A549 (cell line): ENCODE measurements around the gene LRRC71. TPM values are rescaled to one million over a fixed set of nuclear protein-coding genes. Genes with fewer than 3 reads are reported as not detected.
"Not testable (repeated sequence)": the region's sequence is repeated elsewhere in the genome, so short reads cannot be mapped to it uniquely, and the experiment has no call there.

Source experiments
- ATAC-seq, 2 experiments: fragments of 200-7000 bp in 1 of 2; fragments of >200 bp in 1 of 2; cut with Nextera tagmentation in 1 of 2; cut with Tn5 transposase in 1 of 2; 3 replicates each; pipeline versions ENCODE4 v1.8.0 to v1.9.1; 2018 to 2020; ENCODE audit warnings: mild to moderate bottlenecking in 1 of 2, moderate library complexity in 1 of 2
- CTCF ChIA-PET: fragments of 300-600 bp; sonication (Branson Sonifier 250); formaldehyde crosslinking; extraction: SDS; loops from one replicate; lab custom pipeline; 2021; ENCODE audit warnings: antibody characterized with exemption, inconsistent platforms; lab: Yijun Ruan, JAX
- POLR2A ChIA-PET: fragments of 350-600 bp; formaldehyde crosslinking; extraction: SDS; loops from one replicate; lab custom pipeline; 2021; ENCODE audit warnings: antibody characterized with exemption, inconsistent platforms; lab: Yijun Ruan, JAX
- DNase-seq, 2 experiments: peaks; one replicate each; pipeline versions ENCODE4 v3.0.0 to v3.0.0-alpha.2; 2011 to 2016; ENCODE audit warnings: low read depth in 1 of 2, low spot score in 1 of 2
- FAIRE-seq: peaks from 2 replicates; lab custom pipeline; 2011; peaks lifted over from hg19 to GRCh38; lab: Jason Lieb, UNC
- H3K27ac ChIP-seq, 2 experiments: fragments of >200 bp; sonication (Bioruptor Twin); formaldehyde crosslinking; 3 replicates each; pipeline ENCODE4 v1.5.1; 2016 to 2017
- H3K4me1 ChIP-seq: fragments of >200 bp; sonication (Bioruptor Twin); formaldehyde crosslinking; 3 replicates; pipeline ENCODE4 v1.6.1; 2016
- H3K4me2 ChIP-seq: fragments of >200 bp; sonication (Bioruptor Twin); formaldehyde crosslinking; 3 replicates; pipeline ENCODE4 v1.6.1; 2016
- H3K4me3 ChIP-seq: fragments of >200 bp; sonication (Bioruptor Twin); formaldehyde crosslinking; 3 replicates; pipeline ENCODE4 v1.5.1; 2016
- H3K9me3 ChIP-seq: fragments of >200 bp; sonication (Bioruptor Twin); formaldehyde crosslinking; 3 replicates; pipeline ENCODE4 v1.6.1; 2016
- CHD4 ChIP-seq: fragments of 200-600 bp; sonication (generic); IDR thresholded peaks from 2 replicates; pipeline ENCODE4 v1.6.1; 2016; ENCODE audit warnings: antibody characterized with exemption, mild to moderate bottlenecking, borderline replicate concordance
- EHF ChIP-seq: fragments of 250-450 bp; sonication (Bioruptor Pico); IDR thresholded peaks from 2 replicates; pipeline ENCODE4 v1.5.0; 2020; ENCODE audit warnings: mild to moderate bottlenecking
- EHMT2 ChIP-seq: fragments of 200-600 bp; sonication (generic); IDR thresholded peaks from 2 replicates; pipeline ENCODE4 v1.6.1; 2016; ENCODE audit warnings: antibody characterized with exemption, low read depth, mild to moderate bottlenecking, moderate library complexity
- ESRRA ChIP-seq: fragments of 150-350 bp; IDR thresholded peaks from 2 replicates; pipeline ENCODE4 v1.6.1; 2014; ENCODE audit warnings: mild to moderate bottlenecking, low read length, borderline replicate concordance
- FOXS1 ChIP-seq: fragments of 250-450 bp; sonication (Bioruptor Pico); IDR thresholded peaks from 2 replicates; pipeline ENCODE4 v1.5.0; 2020; ENCODE audit warnings: mild to moderate bottlenecking, moderate library complexity
- GATA3 ChIP-seq: IDR thresholded peaks from 2 replicates; pipeline ENCODE4 v1.6.1; 2012; ENCODE audit warnings: borderline replicate concordance
- KDM5A ChIP-seq: fragments of 200-600 bp; sonication (generic); IDR thresholded peaks from 2 replicates; pipeline ENCODE4 v1.6.1; 2016; ENCODE audit warnings: antibody characterized with exemption, mild to moderate bottlenecking
- MYC ChIP-seq: IDR thresholded peaks from 2 replicates; pipeline ENCODE4 v1.6.1; 2012; ENCODE audit warnings: mild to moderate bottlenecking, inconsistent platforms, low read length, improper control_type of control experiment, borderline replicate concordance
- NR3C1 ChIP-seq: fragments of >200 bp; sonication (Bioruptor Twin); formaldehyde crosslinking; IDR thresholded peaks from 3 replicates; pipeline ENCODE4 v1.6.1; 2017
- RAD21 ChIP-seq, 2 experiments: fragments of >200 bp in 1 of 2; sonication (Bioruptor Twin) in 1 of 2; formaldehyde crosslinking in 1 of 2; IDR thresholded peaks in 1 of 2; conservative IDR thresholded peaks in 1 of 2; 2 replicates in 1 of 2; 3 replicates in 1 of 2; pipeline ENCODE4 v1.6.1; 2012 to 2018; ENCODE audit warnings: inconsistent platforms in 1 of 2
- ZC3H11A ChIP-seq: fragments of 450-650 bp; IDR thresholded peaks from 2 replicates; pipeline ENCODE4 v1.6.1; 2014; ENCODE audit warnings: antibody characterized with exemption, mild to moderate bottlenecking
- ZFP36 ChIP-seq: fragments of 450-650 bp; IDR thresholded peaks from 2 replicates; pipeline ENCODE4 v1.6.1; 2014; ENCODE audit warnings: borderline replicate concordance; ENCODE audit not compliant: partially characterized antibody
- WGBS: methylation state at CpG from one replicate; pipeline ENCODE4 v1.1.6; 2017; ENCODE audit errors: missing lambda C conversion rate; 5-methylcytosine and 5-hydroxymethylcytosine counted together
- polyA plus RNA-seq, 4 experiments: library from polyadenylated mRNA; depleted of rRNA in 3 of 4; stranded (reverse); fragments of >200 nt; fragmentation: RNase III in 1 of 4; extraction: RNeasy Plus Mini Kit Qiagen cat#74134 plus additional on column Dnase treatment in 1 of 4; gene quantifications; 2 replicates in 3 of 4; 3 replicates in 1 of 4; pipeline ENCODE4 v1.2.3, GENCODE V29; 2011 to 2017
- TF ChIP-seq, protein P1 (sequence below): fragments of 250-450 bp; sonication (Bioruptor Pico); IDR thresholded peaks from 2 replicates; pipeline ENCODE4 v1.5.0; 2020; ENCODE audit warnings: low read depth, mild to moderate bottlenecking, moderate library complexity

Gene LRRC71
- polyA plus RNA-seq, 2 of the 4 experiments (the other 2 are of a cell fraction) = 0.10 TPM; not detected in 1

DNA sequence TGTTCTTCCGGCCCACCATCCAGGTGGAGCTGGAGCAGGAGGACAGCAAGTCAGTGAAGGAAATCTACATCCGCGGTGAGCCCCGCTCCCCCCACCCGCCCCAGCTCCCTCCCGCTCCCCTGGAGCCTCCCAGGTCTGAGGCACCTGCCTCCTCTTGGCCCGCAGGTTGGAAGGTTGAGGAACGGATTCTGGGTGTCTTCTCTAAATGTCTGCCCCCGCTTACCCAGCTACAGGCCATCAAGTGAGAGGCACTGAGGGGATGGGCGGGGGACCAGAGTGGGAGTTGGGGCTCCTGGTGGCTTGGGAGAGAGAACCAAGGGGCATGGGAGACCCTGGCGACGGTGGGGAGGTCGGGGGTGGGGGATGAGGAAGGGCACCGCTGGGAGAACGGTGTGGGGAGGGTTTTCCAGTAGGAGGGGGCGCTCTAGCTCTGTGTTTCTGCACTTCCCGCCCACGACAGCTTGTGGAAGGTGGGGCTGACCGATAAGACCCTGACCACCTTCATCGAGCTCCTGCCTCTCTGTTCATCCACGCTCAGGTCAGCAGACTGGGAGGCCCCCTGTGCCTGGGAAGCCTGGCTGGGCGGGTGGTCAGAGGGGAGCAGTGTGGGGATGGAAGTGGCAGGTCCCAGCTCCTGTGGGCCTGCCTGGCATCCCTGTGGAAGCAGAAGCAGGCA lies 4.2 kb downstream of the LRRC71 start:
- no peak for ATAC-seq
- Histone ChIP-seq H3K4me1 (peaks cover 17% of the 10 kb centered on the region), H3K4me3 (no peak overlapping the region), H3K27ac (no peak overlapping the region), H3K9me3 (no peaks in the 10 kb centered on the region), H3K4me2 (no peak overlapping the region)
- TF ChIP-seq ZC3H11A = no peak
- TF ChIP-seq ESRRA = no peak
- TF ChIP-seq MYC = no peak
- TF ChIP-seq EHMT2 = no peak
- TF ChIP-seq, protein P1, sequence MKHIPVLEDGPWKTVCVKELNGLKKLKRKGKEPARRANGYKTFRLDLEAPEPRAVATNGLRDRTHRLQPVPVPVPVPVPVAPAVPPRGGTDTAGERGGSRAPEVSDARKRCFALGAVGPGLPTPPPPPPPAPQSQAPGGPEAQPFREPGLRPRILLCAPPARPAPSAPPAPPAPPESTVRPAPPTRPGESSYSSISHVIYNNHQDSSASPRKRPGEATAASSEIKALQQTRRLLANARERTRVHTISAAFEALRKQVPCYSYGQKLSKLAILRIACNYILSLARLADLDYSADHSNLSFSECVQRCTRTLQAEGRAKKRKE = no peak
- FAIRE-seq = no peak
- DNase-seq = no peak
- CTCF ChIA-PET = interaction anchor here (0.6 to 11.4 kb wide), 15 partner anchors 9 to 306 kb away, joined by 3 to 341 read pairs (median 5); partner anchors contain the start of genes HAPLN2, INSRR, NTRK1 and PEAR1
- POLR2A ChIA-PET = no interaction called here
- WGBS = 87% methylated on average over 15 of the region's 22 CpGs

DNA sequence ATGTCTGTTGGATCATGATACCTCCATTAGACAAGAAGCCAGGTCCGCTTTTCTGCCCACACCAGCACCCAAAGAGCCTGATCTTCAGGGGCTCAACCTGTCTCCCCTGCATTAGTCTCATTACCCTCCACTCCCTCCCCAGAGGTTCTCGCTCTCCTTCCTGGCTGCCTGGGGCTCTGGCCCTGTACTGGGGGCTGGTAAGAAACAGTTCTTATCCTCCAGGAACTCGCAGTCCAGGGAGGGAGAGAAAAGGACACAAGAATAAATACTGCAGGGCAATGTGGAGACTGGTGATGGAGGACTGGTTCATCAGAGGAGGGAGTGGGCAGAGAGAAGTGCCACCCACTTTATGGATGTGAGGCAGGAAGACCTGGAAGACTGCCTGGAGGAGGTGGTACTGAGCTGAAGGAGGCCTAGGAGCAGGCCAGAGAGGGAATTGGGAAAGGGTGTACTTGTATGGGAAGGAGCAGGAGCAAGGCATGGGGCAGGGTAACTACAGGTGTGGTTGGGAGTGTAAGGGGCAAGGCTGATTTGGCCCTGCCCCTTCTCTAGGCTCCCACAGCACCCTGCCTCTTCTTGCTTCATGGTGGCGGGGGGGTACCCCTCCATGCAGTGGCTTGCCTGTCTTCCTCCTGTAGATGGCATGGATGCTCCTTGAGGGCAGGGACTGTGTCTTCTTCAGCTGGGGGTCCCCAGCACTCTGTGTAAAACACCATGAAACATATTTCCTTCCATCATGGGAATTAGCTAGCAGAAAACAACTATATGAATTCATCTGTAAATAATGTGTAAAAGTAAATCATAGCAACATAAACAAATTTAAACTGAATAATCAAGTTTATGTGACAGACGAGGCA lies 5.0 kb downstream of the LRRC71 start:
- H3K4me2 ChIP-seq = no peak overlapping the region
- ATAC-seq = no peak

DNA sequence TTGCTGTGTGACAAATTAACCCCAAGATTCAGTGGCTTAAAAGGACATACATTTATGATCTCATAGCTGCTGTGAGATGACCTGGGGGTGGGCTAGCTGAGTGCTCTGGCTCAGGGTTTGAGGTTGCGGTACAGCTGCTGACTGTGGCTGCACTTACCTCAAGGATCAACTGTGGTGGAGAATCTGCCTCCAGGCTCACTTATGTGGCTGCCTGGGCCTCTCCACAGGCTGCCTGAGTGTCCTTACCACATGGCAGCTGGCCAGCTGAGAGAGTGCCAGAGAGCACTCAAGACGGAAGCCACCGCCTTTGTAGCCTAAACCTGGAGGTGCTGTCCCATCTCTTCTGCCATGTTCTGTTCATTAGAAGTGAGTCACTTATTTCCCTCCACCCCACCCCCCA lies 5.7 kb downstream of the LRRC71 start:
- ChIA-PET POLR2A (no interaction called here), CTCF (interaction anchor here (0.6 to 11.4 kb wide), 14 partner anchors 10 to 441 kb away, joined by 3 to 341 read pairs (median 24); partner anchors contain the start of genes INSRR, NTRK1 and PEAR1)
- WGBS = 80% methylated on average over 3 of the region's 3 CpGs
- no peak for FAIRE-seq
- peak in 1 of 2 experiments; percentile 27 for DNase-seq
- Histone ChIP-seq H3K4me1 (peaks cover 7% of the 10 kb centered on the region; the same call in 1 of the 3 replicates), H3K27ac (no peak overlapping the region)
- TF ChIP-seq RAD21 (conservative IDR thresholded peaks at IDR 0.05 in 1 of 2, IDR thresholded peaks at IDR 0.05 in 1 of 2) (no peak), FOXS1 (CRISPR knock-in tag) (no peak), GATA3 (no peak), EHF (CRISPR knock-in tag) (no peak), ESRRA (no peak), NR3C1 (no peak), CHD4 (no peak)
- TF ChIP-seq, all 56 proteins: peak for 0
- ATAC-seq = no peak
- Histone ChIP-seq H3K4me2 (no peak overlapping the region), H3K4me3 (no peak overlapping the region), H3K9me3 (no peaks in the 10 kb centered on the region)

More for the DNA sequence above, 5.0 kb downstream of the LRRC71 start:
- ChIA-PET POLR2A (no interaction called here), CTCF (interaction anchor here (0.6 to 11.4 kb wide), 16 partner anchors 8 to 440 kb away, joined by 3 to 341 read pairs (median 20); partner anchors contain the start of genes HAPLN2, INSRR, NTRK1 and PEAR1)
- TF ChIP-seq ZFP36 (peak; percentile 93), KDM5A (no peak)
- FAIRE-seq (no peak), DNase-seq (no peak)
- H3K27ac ChIP-seq = no peak overlapping the region
- WGBS = 88% methylated on average over 5 of the region's 5 CpGs
- no peak overlapping the region for H3K4me3 ChIP-seq
- peaks cover 10% of the 10 kb centered on the region; the same call in 1 of the 3 replicates for H3K4me1 ChIP-seq
- no peaks in the 10 kb centered on the region for H3K9me3 ChIP-seq

DNA sequence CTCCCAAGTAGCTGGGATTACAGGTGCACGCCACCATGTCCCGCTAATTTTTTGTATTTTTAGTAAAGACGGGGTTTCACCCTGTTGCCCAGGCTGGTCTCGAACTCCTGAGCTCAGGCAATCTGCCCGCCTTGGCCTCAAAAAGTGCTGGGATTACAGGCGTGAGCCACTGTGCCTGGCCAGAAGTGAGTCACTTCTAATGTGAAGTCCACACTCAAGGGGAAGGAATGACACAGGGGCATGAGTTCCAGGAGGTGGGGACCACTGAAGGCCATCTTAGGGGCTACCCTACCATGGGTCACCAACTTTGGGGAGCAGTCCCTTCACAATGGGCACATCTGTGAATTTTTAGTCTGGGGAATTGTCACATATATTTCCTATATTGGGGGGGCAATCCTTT lies 6.3 kb downstream of the LRRC71 start:
- H3K4me1 ChIP-seq, H3K4me2 ChIP-seq, H3K9me3 ChIP-seq, H3K27ac ChIP-seq, H3K4me3 ChIP-seq, FAIRE-seq, ATAC-seq, POLR2A ChIA-PET, DNase-seq: not testable (repeated sequence)
- CTCF ChIA-PET = interaction anchor here (1.0 to 11.4 kb wide), 18 partner anchors 10 to 245 kb away, joined by 3 to 341 read pairs (median 20); partner anchors contain the start of genes CRABP2, INSRR, NTRK1 and PEAR1
- 86% methylated on average over 6 of the region's 6 CpGs for WGBS
